Stomach (tissue), 4 donors: Measurements from ENCODE around the gene NDEL1.

Experiments used
- EP300 ChIP-seq: sonication (generic); formaldehyde crosslinking; IDR thresholded peaks from one replicate; pipeline ENCODE4 v1.6.1; 2017; ENCODE audit warnings: antibody characterized with exemption
- POLR2AphosphoS5 ChIP-seq, 3 donors: sonication (generic); formaldehyde crosslinking; IDR thresholded peaks; one replicate each; pipeline ENCODE4 v1.6.1; 2016; ENCODE audit warnings: antibody characterized with exemption in 3 of 3
- TF ChIP-seq, protein P1 (sequence below), 7 experiments: fragments of 450-650 bp in 4 of 7; fragments of 200-600 bp in 3 of 7; sonication (generic) in 3 of 7; IDR thresholded peaks; one replicate each; pipeline ENCODE4 v1.5.1; 2016 to 2019; ENCODE audit warnings: antibody characterized with exemption in 7 of 7, control low read depth in 2 of 7, mild to moderate bottlenecking in 1 of 7

- TF ChIP-seq, protein P1, sequence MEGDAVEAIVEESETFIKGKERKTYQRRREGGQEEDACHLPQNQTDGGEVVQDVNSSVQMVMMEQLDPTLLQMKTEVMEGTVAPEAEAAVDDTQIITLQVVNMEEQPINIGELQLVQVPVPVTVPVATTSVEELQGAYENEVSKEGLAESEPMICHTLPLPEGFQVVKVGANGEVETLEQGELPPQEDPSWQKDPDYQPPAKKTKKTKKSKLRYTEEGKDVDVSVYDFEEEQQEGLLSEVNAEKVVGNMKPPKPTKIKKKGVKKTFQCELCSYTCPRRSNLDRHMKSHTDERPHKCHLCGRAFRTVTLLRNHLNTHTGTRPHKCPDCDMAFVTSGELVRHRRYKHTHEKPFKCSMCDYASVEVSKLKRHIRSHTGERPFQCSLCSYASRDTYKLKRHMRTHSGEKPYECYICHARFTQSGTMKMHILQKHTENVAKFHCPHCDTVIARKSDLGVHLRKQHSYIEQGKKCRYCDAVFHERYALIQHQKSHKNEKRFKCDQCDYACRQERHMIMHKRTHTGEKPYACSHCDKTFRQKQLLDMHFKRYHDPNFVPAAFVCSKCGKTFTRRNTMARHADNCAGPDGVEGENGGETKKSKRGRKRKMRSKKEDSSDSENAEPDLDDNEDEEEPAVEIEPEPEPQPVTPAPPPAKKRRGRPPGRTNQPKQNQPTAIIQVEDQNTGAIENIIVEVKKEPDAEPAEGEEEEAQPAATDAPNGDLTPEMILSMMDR (IDR thresholded peaks at IDR 0.05): no peak
- TF ChIP-seq EP300 (no peak), POLR2AphosphoS5 (IDR thresholded peaks at IDR 0.05) (no peak)
Measured at GRCh38 chr17:8494021-8494420, 58.3 kb downstream of the NDEL1 start.
